ENCODE results near the gene WDR59.

GRCh38 chr16:74991268-74991592 is 6.3 kb upstream of the WDR59 start:
- TF ChIP-seq, protein P1, sequence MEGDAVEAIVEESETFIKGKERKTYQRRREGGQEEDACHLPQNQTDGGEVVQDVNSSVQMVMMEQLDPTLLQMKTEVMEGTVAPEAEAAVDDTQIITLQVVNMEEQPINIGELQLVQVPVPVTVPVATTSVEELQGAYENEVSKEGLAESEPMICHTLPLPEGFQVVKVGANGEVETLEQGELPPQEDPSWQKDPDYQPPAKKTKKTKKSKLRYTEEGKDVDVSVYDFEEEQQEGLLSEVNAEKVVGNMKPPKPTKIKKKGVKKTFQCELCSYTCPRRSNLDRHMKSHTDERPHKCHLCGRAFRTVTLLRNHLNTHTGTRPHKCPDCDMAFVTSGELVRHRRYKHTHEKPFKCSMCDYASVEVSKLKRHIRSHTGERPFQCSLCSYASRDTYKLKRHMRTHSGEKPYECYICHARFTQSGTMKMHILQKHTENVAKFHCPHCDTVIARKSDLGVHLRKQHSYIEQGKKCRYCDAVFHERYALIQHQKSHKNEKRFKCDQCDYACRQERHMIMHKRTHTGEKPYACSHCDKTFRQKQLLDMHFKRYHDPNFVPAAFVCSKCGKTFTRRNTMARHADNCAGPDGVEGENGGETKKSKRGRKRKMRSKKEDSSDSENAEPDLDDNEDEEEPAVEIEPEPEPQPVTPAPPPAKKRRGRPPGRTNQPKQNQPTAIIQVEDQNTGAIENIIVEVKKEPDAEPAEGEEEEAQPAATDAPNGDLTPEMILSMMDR (IDR thresholded peaks at IDR 0.05), result no peak
- no peak for TF ChIP-seq SMC3 (IDR thresholded peaks at IDR 0.05)
